K562 (cell line): ENCODE results near the gene CYSRT1. TPM values are rescaled to one million over a fixed set of nuclear protein-coding genes. Genes with fewer than 3 reads are reported as not detected.
A peak's percentile ranks its signal among the peaks of the same experiment; 100 is the strongest.

ENCODE experiments used
- MCM2 ChIP-seq: fragments of 450-650 bp; IDR thresholded peaks from 2 replicates; pipeline ENCODE4 v1.6.1; 2017; ENCODE audit warnings: low read depth, mild to moderate bottlenecking
- MEF2D ChIP-seq: conservative IDR thresholded peaks from 2 replicates; pipeline ENCODE4 v1.6.1; 2016; ENCODE audit warnings: low read depth, missing genetic modification characterization, missing compliant biosample characterization
- NELFE ChIP-seq: IDR thresholded peaks from 2 replicates; pipeline ENCODE4 v1.6.1; 2011; ENCODE audit warnings: mild to moderate bottlenecking; ENCODE audit not compliant: insufficient read depth, insufficient read length
- TSC22D4 ChIP-seq: fragments of 450-650 bp; IDR thresholded peaks from 2 replicates; pipeline ENCODE4 v1.6.1; 2016; ENCODE audit warnings: missing genetic modification characterization, missing biosample characterization, control low read depth
- ZFP91 ChIP-seq: sonication (generic); formaldehyde crosslinking; IDR thresholded peaks from 2 replicates; pipeline ENCODE4 v1.8.0; 2022; ENCODE audit warnings: mild to moderate bottlenecking, missing genetic modification reagents
- ZNF184 ChIP-seq: sonication (generic); formaldehyde crosslinking; IDR thresholded peaks from 2 replicates; pipeline ENCODE4 v1.5.0; 2020; ENCODE audit warnings: missing genetic modification reagents
- polyA plus RNA-seq, 8 experiments: library from polyadenylated mRNA; depleted of rRNA in 4 of 8; stranded (reverse) in 5 of 8; unstranded in 3 of 8; fragments of >200 nt; fragmentation: Nextera tagmentation in 2 of 8; fragmentation: Illumina TruSeq in 1 of 8; extraction: Ambion mirVana in 2 of 8; extraction: Trizol in 1 of 8; gene quantifications; 2 replicates each; pipeline versions ENCODE4 v1.2.1 to v1.2.3, GENCODE V29; 2011 to 2014; ENCODE audit warnings: inconsistent platforms in 1 of 8, missing spikeins in 1 of 8
- total RNA-seq, 7 experiments: library from RNA; depleted of rRNA in 6 of 7; stranded (reverse); fragments of >200 nt in 6 of 7; fragmentation: Illumina TruSeq in 2 of 7; extraction: Trizol in 2 of 7; gene quantifications; 2 replicates each; pipeline versions ENCODE4 v1.2.1 to v1.2.3, GENCODE V29; 2011 to 2021; ENCODE audit warnings: low replicate concordance in 1 of 7
- TF ChIP-seq, protein P1 (sequence below): sonication (generic); formaldehyde crosslinking; IDR thresholded peaks from 2 replicates; pipeline ENCODE4 v1.8.1; 2023; ENCODE audit warnings: mild to moderate bottlenecking, missing genetic modification reagents
- TF ChIP-seq, protein P2 (sequence below): sonication (generic); formaldehyde crosslinking; IDR thresholded peaks from 2 replicates; pipeline ENCODE4 v1.8.1; 2023; ENCODE audit warnings: mild to moderate bottlenecking, missing genetic modification reagents

The CYSRT1 gene
- total and polyA plus RNA-seq, 9 of the 15 experiments (the other 6 are each of a cell fraction or from before 2014, with no cell fraction given): 0.04 to 1.4 (median 0.42) TPM; not detected in 3

DNA sequence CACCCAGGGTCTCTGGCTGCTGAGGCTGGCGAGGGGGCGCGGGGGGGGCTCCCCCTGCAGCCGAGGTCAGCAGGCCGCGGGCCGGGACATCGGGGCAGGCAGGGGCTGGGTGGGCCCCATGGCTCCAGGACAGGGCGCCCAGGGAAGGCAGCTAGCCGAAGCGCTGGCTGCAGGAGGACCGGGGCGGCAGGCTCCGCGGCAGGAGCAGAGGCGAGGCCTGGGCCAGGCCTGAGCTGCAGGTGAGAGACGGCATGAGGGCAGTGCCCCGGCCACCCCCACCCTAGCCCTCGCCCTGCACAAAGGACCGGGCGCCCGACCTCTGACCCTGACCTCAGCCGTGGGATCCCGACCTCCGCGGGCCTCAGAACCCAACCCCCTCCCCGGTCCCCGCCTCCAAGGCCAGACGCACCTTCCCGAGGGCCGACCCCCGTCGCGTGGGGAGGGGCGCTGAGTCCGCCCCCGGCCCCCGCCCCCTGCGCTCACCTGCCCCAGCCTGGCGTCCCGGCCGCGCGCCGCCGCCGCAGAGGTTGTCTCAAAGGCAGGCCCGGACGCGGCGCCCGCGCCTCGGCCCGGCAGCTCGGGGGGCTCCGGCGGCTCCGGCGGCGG, 3.4 kb upstream of the CYSRT1 start (continued):
- TF ChIP-seq, protein P1, sequence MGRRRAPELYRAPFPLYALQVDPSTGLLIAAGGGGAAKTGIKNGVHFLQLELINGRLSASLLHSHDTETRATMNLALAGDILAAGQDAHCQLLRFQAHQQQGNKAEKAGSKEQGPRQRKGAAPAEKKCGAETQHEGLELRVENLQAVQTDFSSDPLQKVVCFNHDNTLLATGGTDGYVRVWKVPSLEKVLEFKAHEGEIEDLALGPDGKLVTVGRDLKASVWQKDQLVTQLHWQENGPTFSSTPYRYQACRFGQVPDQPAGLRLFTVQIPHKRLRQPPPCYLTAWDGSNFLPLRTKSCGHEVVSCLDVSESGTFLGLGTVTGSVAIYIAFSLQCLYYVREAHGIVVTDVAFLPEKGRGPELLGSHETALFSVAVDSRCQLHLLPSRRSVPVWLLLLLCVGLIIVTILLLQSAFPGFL (CRISPR knock-in tag): no peak
- no peak for TF ChIP-seq TSC22D4
- no peak for TF ChIP-seq NELFE
- no peak for TF ChIP-seq ZNF184 (CRISPR knock-in tag)
- TF ChIP-seq MEF2D (tag): no peak
- no peak for TF ChIP-seq ZFP91 (CRISPR knock-in tag)
- TF ChIP-seq, protein P2, sequence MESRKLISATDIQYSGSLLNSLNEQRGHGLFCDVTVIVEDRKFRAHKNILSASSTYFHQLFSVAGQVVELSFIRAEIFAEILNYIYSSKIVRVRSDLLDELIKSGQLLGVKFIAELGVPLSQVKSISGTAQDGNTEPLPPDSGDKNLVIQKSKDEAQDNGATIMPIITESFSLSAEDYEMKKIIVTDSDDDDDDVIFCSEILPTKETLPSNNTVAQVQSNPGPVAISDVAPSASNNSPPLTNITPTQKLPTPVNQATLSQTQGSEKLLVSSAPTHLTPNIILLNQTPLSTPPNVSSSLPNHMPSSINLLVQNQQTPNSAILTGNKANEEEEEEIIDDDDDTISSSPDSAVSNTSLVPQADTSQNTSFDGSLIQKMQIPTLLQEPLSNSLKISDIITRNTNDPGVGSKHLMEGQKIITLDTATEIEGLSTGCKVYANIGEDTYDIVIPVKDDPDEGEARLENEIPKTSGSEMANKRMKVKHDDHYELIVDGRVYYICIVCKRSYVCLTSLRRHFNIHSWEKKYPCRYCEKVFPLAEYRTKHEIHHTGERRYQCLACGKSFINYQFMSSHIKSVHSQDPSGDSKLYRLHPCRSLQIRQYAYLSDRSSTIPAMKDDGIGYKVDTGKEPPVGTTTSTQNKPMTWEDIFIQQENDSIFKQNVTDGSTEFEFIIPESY (CRISPR knock-in tag): peak; percentile 32; the same call in 1 of the 2 replicates
- TF ChIP-seq MCM2: no peak
- TF ChIP-seq, all 486 proteins: peak for 4
